Keratinocyte (primary cell): ENCODE data around the gene GUCY1A1. TPM values are rescaled to one million over a fixed set of nuclear protein-coding genes. Genes with fewer than 3 reads are reported as not detected.

Experiments used
- DNase-seq: peaks from one replicate; pipeline ENCODE4 v3.0.0-alpha.2; 2011; ENCODE audit warnings: low read depth, missing footprints, low spot score
- FAIRE-seq: peaks from 2 replicates; lab custom pipeline; 2011; peaks lifted over from hg19 to GRCh38; lab: Jason Lieb, UNC
- H2AFZ ChIP-seq: 2 replicates; pipeline ENCODE4 v1.6.0; 2012; ENCODE audit warnings: low read length, control low read depth, inconsistent platforms; ENCODE audit not compliant: control insufficient read depth
- H3K27ac ChIP-seq: 2 replicates; pipeline ENCODE4 v1.5.1; 2011; ENCODE audit warnings: low read length; ENCODE audit not compliant: control insufficient read depth, insufficient read depth
- H3K27me3 ChIP-seq: 3 replicates; pipeline ENCODE4 v1.6.0; 2011; ENCODE audit warnings: low read length; ENCODE audit not compliant: control insufficient read depth, insufficient read depth; ENCODE audit errors: extremely low read depth
- H3K36me3 ChIP-seq, 2 experiments: 2 replicates in 1 of 2; 3 replicates in 1 of 2; pipeline ENCODE4 v1.5.1; 2011; ENCODE audit warnings: low read length in 2 of 2, mild to moderate bottlenecking in 1 of 2; ENCODE audit not compliant: control insufficient read depth in 2 of 2, insufficient read depth in 2 of 2; ENCODE audit errors: extremely low read depth in 1 of 2
- H3K4me1 ChIP-seq: 3 replicates; pipeline ENCODE4 v1.5.1; 2011; ENCODE audit warnings: low read length; ENCODE audit not compliant: control insufficient read depth, insufficient read depth; ENCODE audit errors: extremely low read depth
- H3K4me2 ChIP-seq: 3 replicates; pipeline ENCODE4 v1.6.0; 2011; ENCODE audit warnings: low read depth, low read length; ENCODE audit not compliant: control insufficient read depth, insufficient read depth; ENCODE audit errors: extremely low read depth
- H3K4me3 ChIP-seq, 3 experiments: fragments of 200-600 bp in 1 of 3; sonication (generic) in 1 of 3; 2 replicates in 2 of 3; 3 replicates in 1 of 3; pipeline ENCODE4 v1.5.1; 2011 to 2016; ENCODE audit warnings: low read length in 3 of 3, mild to moderate bottlenecking in 3 of 3, control low read depth in 2 of 3, inconsistent platforms in 1 of 3, low read depth in 1 of 3, mixed read lengths in 1 of 3, mixed run types in 1 of 3, moderate library complexity in 1 of 3; ENCODE audit not compliant: control insufficient read depth in 2 of 3, insufficient read depth in 2 of 3; ENCODE audit errors: extremely low read depth in 1 of 3
- H3K79me2 ChIP-seq: 2 replicates; pipeline ENCODE4 v1.6.0; 2012; ENCODE audit warnings: low read length; ENCODE audit not compliant: control insufficient read depth, insufficient read depth
- H3K9ac ChIP-seq: 3 replicates; pipeline ENCODE4 v1.6.0; 2011; ENCODE audit warnings: low read length; ENCODE audit not compliant: control insufficient read depth, insufficient read depth; ENCODE audit errors: extremely low read depth
- H3K9me1 ChIP-seq: 3 replicates; pipeline ENCODE4 v1.6.0; 2011; ENCODE audit warnings: low read length; ENCODE audit not compliant: control insufficient read depth, insufficient read depth; ENCODE audit errors: extremely low read depth
- H3K9me3 ChIP-seq: 2 replicates; pipeline ENCODE4 v1.5.1; 2012; ENCODE audit warnings: low read depth, low read length; ENCODE audit not compliant: control insufficient read depth
- H4K20me1 ChIP-seq: 3 replicates; pipeline ENCODE4 v1.6.0; 2011; ENCODE audit warnings: low read length; ENCODE audit not compliant: control insufficient read depth, insufficient read depth; ENCODE audit errors: extremely low read depth
- CTCF ChIP-seq, 3 experiments: IDR thresholded peaks in 1 of 3; conservative IDR thresholded peaks in 1 of 3; optimal IDR thresholded peaks in 1 of 3; 2 replicates in 2 of 3; 3 replicates in 1 of 3; pipeline versions ENCODE3 to v1.5.1; 2011; ENCODE audit warnings: low read length in 3 of 3, mild to moderate bottlenecking in 3 of 3, moderate library complexity in 2 of 3, control low read depth in 1 of 3, inconsistent platforms in 1 of 3; ENCODE audit not compliant: insufficient read depth in 2 of 3; ENCODE audit errors: extremely low read depth in 1 of 3
- EZH2 ChIP-seq: IDR thresholded peaks from one replicate; pipeline ENCODE4 v1.6.1; 2012; ENCODE audit warnings: inconsistent platforms, mild to moderate bottlenecking, low read length, moderate library complexity
- dilution Hi-C: fragments of 300-500 bp; cut with MboI; formaldehyde crosslinking; loops from one replicate; pipeline ENCODE4 v1.7.0; 2020; ENCODE audit warnings: low sequenced_read_pairs; ENCODE audit not compliant: extremely low pct_ligation_motif_present
- polyA plus RNA-seq, 5 experiments: library from polyadenylated mRNA; depleted of rRNA in 3 of 5; stranded (reverse) in 3 of 5; stranded (forward) in 1 of 5; unstranded in 1 of 5; fragments of >200 nt; gene quantifications; 1 replicate in 1 of 5; 2 replicates in 3 of 5; 3 replicates in 1 of 5; pipeline versions ENCODE4 v1.2.1 to v1.2.3, GENCODE V29; 2011 to 2012; ENCODE audit warnings: missing spikeins in 2 of 5, low read depth in 1 of 5, low replicate concordance in 1 of 5

GUCY1A1 gene
- polyA plus RNA-seq, 1 donor (not counting 4 experiments of a cell fraction or from before 2014, with no cell fraction given): 0.05 TPM

- FAIRE-seq: no peak
- dilution Hi-C loops: no loop called here
Measured at GRCh38 chr4:155701827-155702226, 35.2 kb downstream of the GUCY1A1 start.

GRCh38 chr4:155703486-155704247 is 37.0 kb downstream of the GUCY1A1 start:
- FAIRE-seq: no peak
- no peak overlapping the region for H3K27ac ChIP-seq
- H2AFZ ChIP-seq: no peak overlapping the region
- DNase-seq: no peak
- H3K9ac ChIP-seq: no peak overlapping the region
- H3K4me1 ChIP-seq: no peaks in the 10 kb centered on the region
- H3K4me3 ChIP-seq: no peak overlapping the region
- TF ChIP-seq CTCF (optimal IDR thresholded peaks at IDR 0.05 in 1 of 3, IDR thresholded peaks at IDR 0.05 in 1 of 3, conservative IDR thresholded peaks at IDR 0.05 in 1 of 3; ENCODE audit: extremely low read depth in 1 of 3, insufficient read depth in 2 of 3, low read length in 3 of 3) (no peak), EZH2 (no peak)
- no peaks in the 10 kb centered on the region for H4K20me1 ChIP-seq
- no peaks in the 10 kb centered on the region for H3K79me2 ChIP-seq
- H3K9me3 ChIP-seq: no peaks in the 10 kb centered on the region
- no peaks in the 10 kb centered on the region for H3K36me3 ChIP-seq
- H3K9me1 ChIP-seq: no peaks in the 10 kb centered on the region
- H3K4me2 ChIP-seq: no peak overlapping the region
- dilution Hi-C loops: no loop called here
- no peaks in the 10 kb centered on the region for H3K27me3 ChIP-seq

More at GRCh38 chr4:155701827-155702226, 35.2 kb downstream of the GUCY1A1 start:
- Histone ChIP-seq H3K27ac (no peak overlapping the region), H3K27me3 (no peaks in the 10 kb centered on the region), H3K4me2 (no peak overlapping the region), H3K9me3 (no peaks in the 10 kb centered on the region), H3K9me1 (no peaks in the 10 kb centered on the region), H2AFZ (no peak overlapping the region), H3K36me3 (no peaks in the 10 kb centered on the region), H4K20me1 (no peaks in the 10 kb centered on the region), H3K79me2 (no peaks in the 10 kb centered on the region), H3K4me1 (no peaks in the 10 kb centered on the region), H3K4me3 (no peak overlapping the region), H3K9ac (no peak overlapping the region)
- DNase-seq: no peak
- TF ChIP-seq CTCF (optimal IDR thresholded peaks at IDR 0.05 in 1 of 3, IDR thresholded peaks at IDR 0.05 in 1 of 3, conservative IDR thresholded peaks at IDR 0.05 in 1 of 3; ENCODE audit: extremely low read depth in 1 of 3, insufficient read depth in 2 of 3, low read length in 3 of 3) (no peak), EZH2 (no peak)
